Vagina (tissue), 2 donors: ENCODE measurements around the gene ACO1.

ENCODE experiments used
- CTCF ChIP-seq, 3 experiments: fragments of 450-650 bp in 2 of 3; fragments of 200-600 bp in 1 of 3; sonication (generic) in 1 of 3; IDR thresholded peaks; one replicate each; pipeline ENCODE4 v1.5.1; 2017 to 2019; ENCODE audit warnings: antibody characterized with exemption in 3 of 3, mild to moderate bottlenecking in 2 of 3, moderate library complexity in 2 of 3
- POLR2A ChIP-seq, 2 donors: fragments of 450-650 bp; IDR thresholded peaks; one replicate each; pipeline ENCODE4 v1.6.1; 2017; ENCODE audit warnings: antibody characterized with exemption in 2 of 2, mild to moderate bottlenecking in 2 of 2, moderate library complexity in 2 of 2
- POLR2AphosphoS5 ChIP-seq, 2 donors: sonication (generic); formaldehyde crosslinking; IDR thresholded peaks; one replicate each; pipeline ENCODE4 v1.9.0; 2017; ENCODE audit warnings: antibody characterized with exemption in 2 of 2, mild to moderate bottlenecking in 2 of 2, low read depth in 1 of 2; ENCODE audit not compliant: insufficient read depth in 1 of 2

- TF ChIP-seq POLR2A (IDR thresholded peaks at IDR 0.05) (no peak), CTCF (IDR thresholded peaks at IDR 0.05) (no peak), POLR2AphosphoS5 (IDR thresholded peaks at IDR 0.05; ENCODE audit: insufficient read depth in 1 of 2, low read depth in 1 of 2) (no peak)
Measured at GRCh38 chr9:32487981-32488380, 103.5 kb downstream of the ACO1 start.
